ENCODE results near the gene NCOA5. TPM values are rescaled to one million over a fixed set of nuclear protein-coding genes. Genes with fewer than 3 reads are reported as not detected.
"Not testable (repeated sequence)": the region's sequence is repeated elsewhere in the genome, so short reads cannot be mapped to it uniquely, and the experiment has no call there.

Gene NCOA5
- total RNA-seq, 1 donor, result 19.7 TPM

DNA sequence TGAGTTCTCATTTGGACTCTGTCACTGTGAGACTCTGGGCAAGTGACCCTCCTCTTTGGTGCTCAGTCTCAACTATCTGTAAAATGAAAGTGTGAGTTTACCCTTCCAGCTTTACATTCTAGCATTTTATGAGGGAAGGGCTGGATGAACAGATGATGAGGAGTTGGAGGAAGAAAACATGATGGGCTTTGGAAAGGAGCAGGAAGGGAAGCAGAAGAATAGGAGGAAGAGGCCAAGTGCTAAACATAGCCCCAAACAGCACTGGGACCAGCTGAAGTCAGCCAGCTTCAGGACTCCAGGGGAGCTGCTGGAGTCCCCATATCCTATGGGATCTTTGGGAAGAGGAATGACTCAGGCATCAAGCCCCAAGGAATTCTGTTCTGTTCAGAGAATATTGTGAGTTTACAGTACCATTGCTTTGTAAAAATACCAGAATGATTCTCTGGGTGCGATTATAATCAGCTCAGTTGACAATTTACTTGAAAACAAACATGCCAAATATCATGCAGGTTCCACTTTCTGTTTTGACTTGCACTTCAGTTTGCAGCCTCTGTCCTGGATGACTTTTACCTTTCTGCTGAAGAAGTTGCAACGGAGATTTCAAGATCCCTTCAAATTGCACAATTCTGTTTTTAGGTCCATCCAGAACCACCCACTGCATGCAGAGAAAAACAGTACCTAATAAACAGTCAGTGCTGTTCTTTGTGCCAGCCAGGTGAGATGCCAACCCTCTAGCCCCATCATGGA, 31.6 kb upstream of the NCOA5 start:
- DNase-seq (ENCODE audit: low read depth in 2 of 3, low spot score in 2 of 3), result no peak

DNA sequence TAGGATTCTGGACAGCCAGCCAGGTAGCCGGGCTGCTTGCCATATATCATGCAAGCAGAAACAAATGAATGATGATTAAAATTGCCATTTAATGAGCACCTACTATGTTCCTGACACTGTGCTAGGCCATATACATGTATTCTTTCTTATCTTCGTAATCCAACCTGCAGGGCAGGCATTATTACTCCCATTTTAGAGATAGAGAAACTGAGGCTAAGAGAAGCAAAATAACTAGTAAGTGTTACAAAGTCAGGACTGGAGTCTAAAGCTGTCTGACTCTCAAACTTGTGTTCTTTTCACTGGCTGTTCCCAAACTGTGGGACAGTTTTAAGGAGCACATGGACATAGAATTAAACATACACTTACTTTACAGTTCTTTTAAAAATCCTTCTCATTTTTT, 30.4 kb upstream of the NCOA5 start:
- no peak for DNase-seq (ENCODE audit: low read depth in 2 of 3, low spot score in 2 of 3)

DNA sequence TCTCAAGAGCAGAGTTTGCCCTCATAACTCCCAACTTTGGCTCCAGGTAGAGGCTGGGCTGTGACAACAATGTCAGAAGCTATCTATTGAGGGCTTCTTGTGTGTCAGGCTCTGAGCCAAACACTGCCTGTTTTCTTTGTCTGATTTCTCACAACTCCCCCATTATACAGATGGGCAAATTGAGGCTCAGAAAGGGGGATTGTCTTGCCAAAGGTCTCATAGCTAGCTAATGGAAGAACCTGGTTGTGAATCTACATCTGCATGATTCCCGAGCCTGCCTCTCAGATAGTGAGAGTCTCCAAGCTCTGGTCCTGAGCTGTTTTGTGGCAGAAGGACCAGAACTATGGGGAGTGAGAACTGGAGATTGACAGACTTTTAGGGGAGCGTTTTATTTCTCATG, 29.8 kb upstream of the NCOA5 start:
- no peak for DNase-seq (ENCODE audit: low read depth in 2 of 3, low spot score in 2 of 3)

GRCh38 chr20:46119028-46119546, 29.3 kb upstream of the NCOA5 start:
- DNase-seq (ENCODE audit: low read depth in 2 of 3, low spot score in 2 of 3), result peak in 2 of 3 donors; percentile 59 to 64

- DNase-seq (ENCODE audit: low read depth in 2 of 3, low spot score in 2 of 3), result peak in 2 of 3 donors; percentile 20 to 40
Measured at GRCh38 chr20:46118481-46119020, 28.8 kb upstream of the NCOA5 start.

- peak; percentile 34 to 81 (median 80) for DNase-seq (ENCODE audit: low read depth in 2 of 3, low spot score in 2 of 3)
Measured at GRCh38 chr20:46117704-46118467, 28.1 kb upstream of the NCOA5 start, which contains the start of gene CD40. Gene CD40 (plus strand): TSS chr20:46118314. CDS start chr20:46118344, 30 bp downstream.

DNA sequence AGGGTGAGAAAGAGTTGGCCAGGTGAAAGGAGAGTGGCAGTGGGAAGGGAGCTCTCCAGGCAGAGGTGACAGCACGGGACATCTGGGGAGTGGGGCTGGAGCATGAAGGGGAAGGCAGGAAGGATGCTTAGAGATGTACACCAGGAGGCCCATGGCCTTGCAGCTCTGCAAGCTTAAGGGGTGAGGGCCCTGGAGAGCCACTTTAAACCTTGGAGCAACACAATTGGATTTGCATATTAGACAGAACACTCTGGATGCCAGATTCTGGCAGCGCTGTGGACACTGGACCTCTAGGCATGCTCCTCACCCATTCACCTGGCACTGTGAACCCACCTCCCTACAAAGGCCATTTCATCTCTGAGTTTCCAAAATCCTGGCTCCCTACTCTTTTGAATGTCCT, 24.7 kb upstream of the NCOA5 start:
- no peak for DNase-seq (ENCODE audit: low read depth in 2 of 3, low spot score in 2 of 3)

- DNase-seq (ENCODE audit: low read depth in 2 of 3, low spot score in 2 of 3), result no peak
Measured at GRCh38 chr20:46113113-46113470, 23.3 kb upstream of the NCOA5 start.

DNA sequence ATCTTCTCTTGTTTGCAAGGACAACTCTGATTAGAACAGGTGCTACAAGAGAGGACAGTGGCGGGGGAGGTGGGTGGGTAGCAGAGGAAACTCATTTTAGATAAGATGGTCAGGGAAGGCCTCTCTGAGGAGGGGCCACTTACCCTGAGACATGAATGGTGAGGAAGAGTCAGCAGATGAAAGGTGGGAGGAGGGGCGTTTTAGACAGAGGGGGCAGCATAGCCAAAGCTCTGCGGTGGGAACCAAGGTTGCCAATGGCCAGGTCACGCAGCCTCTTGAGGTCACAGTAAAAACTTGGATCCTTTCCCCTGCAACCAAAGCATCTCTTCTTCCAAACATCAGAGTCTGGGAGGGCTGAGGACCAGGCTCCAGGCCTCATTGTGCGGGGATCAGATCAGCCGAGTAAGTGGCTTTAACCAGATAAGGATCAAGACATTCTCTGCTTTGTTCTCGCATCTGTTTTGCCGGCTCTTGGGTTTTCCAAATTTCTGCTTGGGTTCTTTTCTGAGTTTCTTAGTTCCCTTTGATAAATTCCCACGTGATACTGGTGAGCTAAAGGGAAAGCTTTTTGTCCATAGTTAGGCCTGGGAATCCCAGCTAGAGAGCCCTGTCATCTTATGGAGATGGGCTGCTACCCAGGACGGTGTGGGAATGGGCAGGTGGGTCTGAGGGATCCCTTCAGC, 22.8 kb upstream of the NCOA5 start:
- DNase-seq (ENCODE audit: low read depth in 2 of 3, low spot score in 2 of 3), result no peak

DNA sequence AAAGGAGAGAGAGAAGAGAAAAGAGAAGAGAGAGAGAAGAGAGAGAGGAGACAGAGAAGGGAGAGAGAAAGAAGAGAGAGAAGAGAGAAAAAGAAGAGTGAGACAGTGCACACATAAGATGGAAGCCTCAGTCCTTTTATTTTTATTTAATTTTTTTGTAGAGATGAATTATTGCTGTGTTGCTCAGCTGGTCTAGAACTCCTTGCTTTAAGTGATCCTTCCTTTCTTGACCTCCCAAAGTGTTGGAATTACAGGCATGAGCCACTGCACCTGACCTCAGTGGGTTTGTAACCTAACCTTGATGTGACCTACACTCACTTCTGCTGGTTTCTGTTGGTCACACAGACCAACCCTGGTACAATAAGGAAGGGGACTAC, 22.1 kb upstream of the NCOA5 start:
- DNase-seq (ENCODE audit: low read depth in 2 of 3, low spot score in 2 of 3), result no peak

- peak in 1 of 3 donors; percentile 18 for DNase-seq (ENCODE audit: low read depth in 2 of 3, low spot score in 2 of 3)
Measured at GRCh38 chr20:46111028-46111835, 21.5 kb upstream of the NCOA5 start.

DNA sequence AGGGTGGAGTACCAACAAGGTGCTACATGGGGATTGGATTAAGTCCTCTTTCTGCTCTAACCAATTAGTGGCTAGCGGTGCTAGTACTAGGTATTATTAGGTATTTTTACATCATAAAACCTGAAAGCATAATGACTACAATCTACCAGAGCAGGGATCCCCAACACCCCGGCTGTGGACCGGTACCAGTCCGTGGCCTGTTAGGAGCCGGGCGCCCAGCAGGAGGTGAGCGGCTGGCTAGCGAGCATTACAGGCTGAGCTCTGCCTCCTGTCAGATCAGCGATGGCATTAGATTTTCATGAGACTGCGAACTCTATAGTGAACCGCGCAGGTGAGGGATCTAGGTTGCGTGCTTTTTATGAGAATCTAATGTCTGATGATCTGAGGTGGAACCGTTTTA, 19.2 kb upstream of the NCOA5 start:
- no peak for DNase-seq (ENCODE audit: low read depth in 2 of 3, low spot score in 2 of 3)

- DNase-seq (ENCODE audit: low read depth in 2 of 3, low spot score in 2 of 3), result peak in 1 of 3 donors; percentile 46
Measured at GRCh38 chr20:46108435-46108841, 18.7 kb upstream of the NCOA5 start.

DNA sequence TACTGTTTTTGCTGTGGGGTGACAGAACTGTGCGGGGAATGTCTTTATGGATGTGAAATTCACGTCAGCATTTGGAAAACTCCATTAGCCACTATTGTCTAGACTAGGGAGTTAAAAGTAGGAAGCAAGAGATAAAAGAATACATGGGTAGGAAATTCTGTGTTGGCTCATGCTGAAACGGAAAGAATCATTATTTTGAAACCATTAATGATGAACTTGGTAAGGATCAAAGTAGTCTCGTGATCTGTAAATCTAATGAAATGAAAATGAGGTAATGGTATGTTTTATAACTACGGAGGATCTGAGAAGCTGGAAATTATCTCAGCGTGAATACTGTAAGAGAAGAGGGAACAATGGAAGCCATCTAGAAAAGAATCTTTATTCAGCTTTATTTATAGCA, 17.3 kb upstream of the NCOA5 start:
- no peak for DNase-seq (ENCODE audit: low read depth in 2 of 3, low spot score in 2 of 3)

DNA sequence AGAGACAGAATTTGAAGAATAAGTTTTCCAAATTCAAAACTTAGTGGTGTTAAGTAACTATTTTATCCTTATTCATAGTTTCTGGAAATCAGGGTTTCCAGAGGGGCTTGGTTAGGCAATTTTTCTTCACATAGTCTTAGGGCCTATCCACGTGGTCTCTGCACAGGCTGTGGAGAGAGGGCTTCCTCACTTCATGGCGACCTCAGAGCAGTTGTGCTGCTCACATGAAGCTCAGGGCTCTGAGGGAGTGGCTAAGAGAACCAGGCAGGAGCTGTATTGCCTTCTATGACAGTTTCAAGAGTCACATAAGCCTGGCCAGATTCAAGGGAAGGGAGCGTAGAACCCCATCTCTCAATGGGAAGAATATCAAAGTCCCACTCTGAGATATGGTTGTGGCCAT, 14.5 kb upstream of the NCOA5 start:
- no peak for DNase-seq (ENCODE audit: low read depth in 2 of 3, low spot score in 2 of 3)

DNA sequence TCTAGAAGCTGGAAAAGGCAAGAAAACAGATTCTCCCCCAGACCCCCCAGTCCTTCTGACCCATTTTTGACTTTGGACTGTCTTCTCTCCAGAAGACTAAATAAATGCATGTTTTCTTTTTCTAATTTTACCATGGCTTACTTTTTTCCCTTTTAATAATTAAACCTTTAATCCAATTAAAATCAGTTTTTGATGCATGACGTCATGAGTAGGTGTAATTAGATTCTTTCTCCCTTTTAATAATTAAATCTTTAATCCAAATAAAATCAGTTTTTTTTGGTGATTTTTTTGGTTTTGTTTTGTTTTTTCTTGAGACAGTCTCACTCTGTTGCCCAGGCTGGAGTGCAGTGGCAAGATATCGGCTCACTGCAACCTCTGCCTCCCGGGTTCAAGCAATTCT, 13.2 kb upstream of the NCOA5 start:
- no peak for DNase-seq (ENCODE audit: low read depth in 2 of 3, low spot score in 2 of 3)

GRCh38 chr20:46101957-46102356, 12.2 kb upstream of the NCOA5 start:
- DNase-seq (ENCODE audit: low read depth in 2 of 3, low spot score in 2 of 3), result no peak

DNA sequence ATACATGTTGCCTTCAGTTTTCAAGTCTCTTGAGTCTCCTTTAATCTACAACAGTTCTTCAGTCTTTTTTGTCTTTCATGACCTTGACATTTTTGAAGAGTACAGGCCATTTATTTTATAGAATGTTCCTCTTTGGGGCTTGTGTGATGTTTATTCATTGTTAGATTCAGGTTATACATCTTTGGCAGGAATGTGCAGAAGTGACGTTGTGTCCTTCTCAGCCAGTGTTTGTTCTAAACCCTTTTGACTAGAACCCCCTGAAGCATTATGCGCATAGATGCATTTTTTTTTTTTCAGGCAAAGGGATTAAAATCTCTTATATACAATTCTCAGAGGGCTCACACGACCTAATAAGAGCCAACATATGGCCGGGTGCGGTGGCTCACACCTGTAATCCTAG, 11.2 kb upstream of the NCOA5 start:
- no peak for DNase-seq (ENCODE audit: low read depth in 2 of 3, low spot score in 2 of 3)

DNA sequence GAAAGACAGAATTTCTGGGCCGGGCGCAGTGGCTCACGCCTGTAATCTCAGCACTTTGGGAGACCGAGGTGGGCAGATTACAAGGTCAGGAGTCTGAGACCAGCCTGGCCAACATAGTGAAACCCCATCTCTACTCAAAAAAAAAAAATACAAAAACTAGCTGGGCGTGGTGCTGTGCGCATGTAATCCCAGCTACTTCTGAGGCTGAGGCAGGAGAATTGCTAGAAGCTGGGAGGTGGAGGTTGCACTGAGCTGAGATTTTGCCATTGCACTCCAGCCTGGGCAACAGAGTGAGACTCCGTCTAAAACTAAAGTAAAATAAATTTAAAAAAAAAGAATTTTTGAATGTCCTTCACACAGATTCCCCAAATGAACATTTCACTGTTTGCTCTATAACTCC, 10.7 kb upstream of the NCOA5 start:
- not testable (repeated sequence) for DNase-seq (ENCODE audit: low read depth in 2 of 3, low spot score in 2 of 3)
